ENCODE data around the gene LRRC37A2. TPM values are rescaled to one million over a fixed set of nuclear protein-coding genes. Genes with fewer than 3 reads are reported as not detected.
"Not testable (repeated sequence)": the region's sequence is repeated elsewhere in the genome, so short reads cannot be mapped to it uniquely, and the experiment has no call there.

The LRRC37A2 gene
- total and polyA plus RNA-seq, 12 donors: 1.3 to 9.4 (median 5.7) TPM

- no CpG with 5 or more reads among the region's 20 CpGs for WGBS, 2 donors
- ATAC-seq: peak in 1 of 8 donors; percentile 45
- H3K27ac ChIP-seq; H3K27me3 ChIP-seq; H3K9me3 ChIP-seq; DNase-seq; intact Hi-C loops (cut with DNase I); H3K4me3 ChIP-seq; H3K4me1 ChIP-seq; H3K36me3 ChIP-seq: not testable (repeated sequence)
These were observed 46.9 kb downstream of the LRRC37A2 start for GRCh38 chr17:46559155-46559554.

- DNase-seq; H3K4me3 ChIP-seq; H3K36me3 ChIP-seq; H3K9me3 ChIP-seq; H3K27me3 ChIP-seq; H3K27ac ChIP-seq; intact Hi-C loops (cut with DNase I); H3K4me1 ChIP-seq: not testable (repeated sequence)
- no CpG with 5 or more reads among the region's 3 CpGs for WGBS, 2 donors
- ATAC-seq: peak; percentile 30 to 95 (median 64)
These were observed 47.8 kb downstream of the LRRC37A2 start for GRCh38 chr17:46560048-46560447.

- H3K27me3 ChIP-seq; H3K27ac ChIP-seq; intact Hi-C loops (cut with DNase I); H3K9me3 ChIP-seq; DNase-seq; H3K4me1 ChIP-seq; H3K4me3 ChIP-seq; ATAC-seq; H3K36me3 ChIP-seq: not testable (repeated sequence)
- WGBS, 2 donors: no CpG with 5 or more reads among the region's 2 CpGs
These were observed 54.0 kb downstream of the LRRC37A2 start for GRCh38 chr17:46566284-46566683.

- H3K36me3 ChIP-seq; H3K27me3 ChIP-seq; DNase-seq; H3K4me1 ChIP-seq; H3K27ac ChIP-seq; ATAC-seq; H3K4me3 ChIP-seq; H3K9me3 ChIP-seq; intact Hi-C loops (cut with DNase I): not testable (repeated sequence)
- WGBS, 2 donors: no CpG with 5 or more reads among the region's 1 CpG
These were observed 54.7 kb downstream of the LRRC37A2 start for GRCh38 chr17:46566980-46567379.

GRCh38 chr17:46571796-46572195 is 59.5 kb downstream of the LRRC37A2 start:
- WGBS, 2 donors: no CpG with 5 or more reads among the region's 4 CpGs
- H3K4me3 ChIP-seq; H3K27ac ChIP-seq; H3K27me3 ChIP-seq; DNase-seq; intact Hi-C loops (cut with DNase I); ATAC-seq; H3K4me1 ChIP-seq; H3K36me3 ChIP-seq; H3K9me3 ChIP-seq: not testable (repeated sequence)

GRCh38 chr17:46579083-46580075 is 67.1 kb downstream of the LRRC37A2 start, which contains the start of gene ARL17A:
Gene ARL17A (minus strand): TSS chr17:46579691. CDS start chr17:46576322, 3,369 bp downstream.
- H3K36me3 ChIP-seq; H3K4me1 ChIP-seq; H3K9me3 ChIP-seq; H3K27me3 ChIP-seq; intact Hi-C loops (cut with DNase I): not testable (repeated sequence)
- WGBS, 2 donors: 0% methylated on average over 7 to 10 of the region's 65 CpGs
- peak within 1 kb of the TSS in 6 of 10 donors; percentile 31 to 53 (median 46) for H3K27ac ChIP-seq
- ATAC-seq (peak; percentile 96 to 99 (median 98)), DNase-seq (peak; percentile 82 to 89)
- peak within 1 kb of the TSS in 9 of 10 donors; percentile 14 to 49 (median 35) for H3K4me3 ChIP-seq

GRCh38 chr17:46580082-46580481 is 67.8 kb downstream of the LRRC37A2 start:
- intact Hi-C loops (cut with DNase I); DNase-seq; H3K36me3 ChIP-seq; H3K9me3 ChIP-seq; H3K4me1 ChIP-seq; H3K27me3 ChIP-seq; ATAC-seq: not testable (repeated sequence)
- Histone ChIP-seq H3K4me3 (peak overlapping the region in 9 of 10 donors; percentile 14 to 49 (median 35)), H3K27ac (peak overlapping the region in 6 of 10 donors; percentile 31 to 53 (median 46))
- WGBS, 2 donors: 5 to 8% methylated on average over 3 to 6 of the region's 18 CpGs

GRCh38 chr17:46585444-46585843 is 73.2 kb downstream of the LRRC37A2 start:
- H3K36me3 ChIP-seq; ATAC-seq; H3K27ac ChIP-seq; intact Hi-C loops (cut with DNase I); H3K27me3 ChIP-seq; H3K9me3 ChIP-seq; DNase-seq; H3K4me3 ChIP-seq; H3K4me1 ChIP-seq: not testable (repeated sequence)
- WGBS, 2 donors: no CpG with 5 or more reads among the region's 3 CpGs

- H3K4me3 ChIP-seq; H3K4me1 ChIP-seq; H3K27ac ChIP-seq; intact Hi-C loops (cut with DNase I); DNase-seq; H3K9me3 ChIP-seq; H3K27me3 ChIP-seq; H3K36me3 ChIP-seq: not testable (repeated sequence)
- ATAC-seq: peak; percentile 94 to 99 (median 96)
- WGBS, 2 donors: no CpG with 5 or more reads among the region's 95 CpGs
These were observed 78.2 kb downstream of the LRRC37A2 start, which contains the start of gene NSF for GRCh38 chr17:46590157-46591146. Gene NSF (plus strand): TSS chr17:46590669. CDS start chr17:46590776, 107 bp downstream.

- H3K27me3 ChIP-seq; H3K27ac ChIP-seq; DNase-seq; H3K4me1 ChIP-seq; H3K9me3 ChIP-seq; H3K36me3 ChIP-seq; H3K4me3 ChIP-seq; intact Hi-C loops (cut with DNase I): not testable (repeated sequence)
- ATAC-seq: peak; percentile 37 to 73 (median 66)
- no CpG with 5 or more reads among the region's 7 CpGs for WGBS, 2 donors
These were observed 79.1 kb downstream of the LRRC37A2 start for GRCh38 chr17:46591332-46591731.

Measured in heart right ventricle (tissue), 16 donors.